ENCODE measurements around the gene NR2C2.

The NR2C2 gene

GRCh38 chr3:15065550-15066007, 118.2 kb downstream of the NR2C2 start:
- no peak for FAIRE-seq

- FAIRE-seq: no peak
Observed at GRCh38 chr3:15066467-15066866, 119.1 kb downstream of the NR2C2 start.

- FAIRE-seq: no peak
Observed at GRCh38 chr3:15069441-15069840, 122.1 kb downstream of the NR2C2 start.

GRCh38 chr3:15071699-15072098, 124.3 kb downstream of the NR2C2 start:
- no peak for FAIRE-seq

- FAIRE-seq: no peak
Observed at GRCh38 chr3:15074500-15074899, 127.1 kb downstream of the NR2C2 start.

DNA sequence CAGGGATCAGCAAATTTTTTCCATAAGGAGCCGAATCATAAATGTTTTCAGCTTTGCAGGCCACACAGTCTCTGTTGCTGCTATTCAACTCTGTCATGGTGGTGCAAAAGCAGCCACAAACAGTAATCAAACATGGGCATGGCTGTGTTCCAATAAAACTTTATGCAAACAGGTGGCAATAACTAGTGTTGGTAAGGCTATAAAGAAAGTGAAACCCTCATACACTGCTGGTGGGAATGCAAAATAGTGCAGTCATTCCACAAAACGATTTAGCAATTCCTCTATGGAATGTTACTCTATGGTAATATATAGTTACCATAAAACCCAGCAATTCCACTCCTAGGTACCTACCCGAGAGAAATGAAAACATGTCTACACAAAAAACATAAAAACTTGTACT, 131.7 kb downstream of the NR2C2 start:
- FAIRE-seq: no peak

GRCh38 chr3:15081960-15082664, 134.7 kb downstream of the NR2C2 start:
- no peak for FAIRE-seq

GRCh38 chr3:15083252-15083651, 135.9 kb downstream of the NR2C2 start:
- FAIRE-seq: no peak

DNA sequence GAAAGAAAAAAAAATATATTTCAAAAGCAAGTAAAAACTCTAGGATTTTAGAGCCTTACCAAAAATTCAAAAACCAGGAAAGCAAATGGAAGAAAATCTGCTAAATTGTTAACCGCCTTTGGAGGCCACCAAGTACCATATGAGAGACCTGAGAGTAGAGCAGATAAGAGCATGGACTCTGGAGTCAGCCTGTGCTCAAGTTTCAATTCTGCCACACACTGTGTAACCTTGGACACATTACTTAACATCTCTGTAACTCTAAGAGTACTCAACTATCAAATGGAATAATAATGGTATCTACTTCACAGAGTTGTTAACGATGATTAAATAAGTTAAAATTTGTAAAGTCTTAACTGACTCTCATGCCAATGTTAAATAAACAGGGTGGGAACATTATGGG, 138.9 kb downstream of the NR2C2 start:
- no peak for FAIRE-seq

GRCh38 chr3:15086699-15087098, 139.3 kb downstream of the NR2C2 start:
- FAIRE-seq: no peak

GRCh38 chr3:15089201-15089600, 141.8 kb downstream of the NR2C2 start:
- no peak for FAIRE-seq

GRCh38 chr3:15091575-15091974, 144.2 kb downstream of the NR2C2 start:
- FAIRE-seq: no peak

DNA sequence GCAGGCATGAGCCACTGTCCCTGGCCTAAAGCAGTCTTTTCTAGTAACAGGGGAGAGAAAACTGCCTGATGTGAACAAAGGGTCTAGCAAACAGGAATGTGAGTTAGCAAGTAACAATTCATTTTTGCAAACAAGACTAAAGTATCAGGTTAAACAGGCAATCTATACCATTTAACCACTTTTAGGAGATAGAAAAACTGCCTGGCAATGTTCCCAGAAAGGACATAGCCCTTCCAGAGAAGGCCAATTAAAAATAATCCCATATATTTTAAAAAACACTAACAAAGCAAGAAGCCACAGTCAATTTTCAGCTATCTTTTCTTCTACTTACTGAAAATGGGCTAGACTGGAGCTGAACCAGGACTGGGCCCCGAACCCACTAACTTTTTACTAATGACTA, 145.3 kb downstream of the NR2C2 start:
- FAIRE-seq: no peak

DNA sequence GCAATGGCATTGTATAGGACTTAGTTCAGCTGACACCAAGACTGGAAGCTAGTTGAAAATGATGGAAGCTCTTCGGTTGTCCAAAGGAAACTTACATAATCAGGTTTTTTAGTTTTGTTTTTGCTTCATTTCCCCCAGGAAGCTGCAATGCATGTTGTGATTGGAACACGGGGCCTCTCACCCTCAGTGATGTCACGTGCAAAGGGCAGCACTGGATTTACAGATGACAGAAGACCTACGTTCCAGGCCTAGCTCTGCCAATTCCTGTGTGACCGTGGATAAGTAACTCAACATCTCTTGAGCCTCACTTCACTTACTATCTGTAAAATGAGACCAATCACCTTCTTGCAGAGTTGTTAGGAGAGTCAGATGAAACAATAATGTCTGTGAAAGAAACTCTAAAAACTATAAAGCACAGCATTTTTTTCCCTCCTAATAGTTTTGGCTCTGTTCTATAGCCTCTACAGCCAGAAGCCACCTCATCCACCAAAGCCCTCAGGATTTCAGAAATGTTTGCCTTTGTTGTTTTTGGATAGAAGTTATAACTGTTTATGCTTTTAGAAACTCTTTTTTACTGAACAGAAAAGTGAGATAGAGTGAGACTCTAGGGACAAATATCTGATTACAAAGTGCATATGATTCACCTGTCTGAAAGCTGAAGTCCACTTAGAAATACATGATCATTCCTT, 146.9 kb downstream of the NR2C2 start:
- FAIRE-seq: no peak

- FAIRE-seq: no peak
Observed at GRCh38 chr3:15096046-15096445, 148.7 kb downstream of the NR2C2 start.

GRCh38 chr3:15097891-15098290, 150.5 kb downstream of the NR2C2 start:
- FAIRE-seq: no peak

Measured in endometrium (tissue), 2 donors.